ENCODE data around the gene COX19.

DNA sequence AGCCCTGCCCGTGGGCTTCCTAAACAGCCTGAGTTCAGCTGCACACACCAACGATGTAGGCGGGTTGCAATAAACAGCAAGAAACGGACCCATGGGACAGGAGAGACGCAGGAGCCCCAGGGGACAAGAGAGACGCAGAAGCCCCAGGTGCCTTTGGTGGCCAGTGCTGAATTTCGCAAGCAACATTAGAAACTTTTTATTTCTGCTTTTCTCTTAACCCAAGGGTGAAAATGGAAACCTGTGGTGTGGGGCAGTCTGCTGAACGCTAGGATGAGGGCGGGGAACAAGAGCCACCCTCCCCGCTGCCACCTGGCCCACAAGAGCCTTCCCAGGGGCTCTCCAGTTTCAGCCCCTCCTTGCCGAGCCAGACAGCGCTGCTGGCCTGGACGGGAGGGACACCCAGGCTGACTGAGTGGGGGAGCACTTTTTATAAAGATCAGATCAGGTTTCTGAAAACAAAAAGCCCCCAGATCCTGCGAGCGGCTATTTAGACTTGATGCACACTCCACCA is 49.0 kb upstream of the COX19 start:
- TF ChIP-seq, protein P1, sequence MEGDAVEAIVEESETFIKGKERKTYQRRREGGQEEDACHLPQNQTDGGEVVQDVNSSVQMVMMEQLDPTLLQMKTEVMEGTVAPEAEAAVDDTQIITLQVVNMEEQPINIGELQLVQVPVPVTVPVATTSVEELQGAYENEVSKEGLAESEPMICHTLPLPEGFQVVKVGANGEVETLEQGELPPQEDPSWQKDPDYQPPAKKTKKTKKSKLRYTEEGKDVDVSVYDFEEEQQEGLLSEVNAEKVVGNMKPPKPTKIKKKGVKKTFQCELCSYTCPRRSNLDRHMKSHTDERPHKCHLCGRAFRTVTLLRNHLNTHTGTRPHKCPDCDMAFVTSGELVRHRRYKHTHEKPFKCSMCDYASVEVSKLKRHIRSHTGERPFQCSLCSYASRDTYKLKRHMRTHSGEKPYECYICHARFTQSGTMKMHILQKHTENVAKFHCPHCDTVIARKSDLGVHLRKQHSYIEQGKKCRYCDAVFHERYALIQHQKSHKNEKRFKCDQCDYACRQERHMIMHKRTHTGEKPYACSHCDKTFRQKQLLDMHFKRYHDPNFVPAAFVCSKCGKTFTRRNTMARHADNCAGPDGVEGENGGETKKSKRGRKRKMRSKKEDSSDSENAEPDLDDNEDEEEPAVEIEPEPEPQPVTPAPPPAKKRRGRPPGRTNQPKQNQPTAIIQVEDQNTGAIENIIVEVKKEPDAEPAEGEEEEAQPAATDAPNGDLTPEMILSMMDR (optimal IDR thresholded peaks at IDR 0.05 in 1 of 3, IDR thresholded peaks at IDR 0.05 in 1 of 3, conservative IDR thresholded peaks at IDR 0.05 in 1 of 3; ENCODE audit: extremely low read depth in 1 of 3, insufficient read depth in 2 of 3, low read length in 3 of 3): no peak
- TF ChIP-seq EZH2 (IDR thresholded peaks at IDR 0.05; ENCODE audit: low read length): no peak

Measured in keratinocyte (primary cell).